Right renal pelvis (tissue), 4 donors: Measurements from ENCODE around the gene KIF2A. TPM values are rescaled to one million over a fixed set of nuclear protein-coding genes. Genes with fewer than 3 reads are reported as not detected.
"Not testable (repeated sequence)": the region's sequence is repeated elsewhere in the genome, so short reads cannot be mapped to it uniquely, and the experiment has no call there.

ENCODE experiments used
- DNase-seq, 4 donors: peaks; one replicate each; pipeline ENCODE4 v3.0.0-alpha.2; 2013; ENCODE audit warnings: low read depth in 4 of 4, low spot score in 3 of 4, missing footprints in 1 of 4
- polyA plus RNA-seq, 4 donors: library from polyadenylated mRNA; unstranded; fragments of 120-200 nt; gene quantifications; one replicate each; pipeline ENCODE4 v1.2.1, GENCODE V29; 2013; ENCODE audit not compliant: insufficient read length in 4 of 4

KIF2A gene
- polyA plus RNA-seq, 4 donors = 46.5 to 59.7 (median 54.9) TPM

- no peak for DNase-seq
These were observed 16.2 kb upstream of the KIF2A start for GRCh38 chr5:62289813-62290212.

- DNase-seq = not testable (repeated sequence)
These were observed 14.2 kb upstream of the KIF2A start for GRCh38 chr5:62291829-62292228.

- DNase-seq = no peak
These were observed 9.0 kb upstream of the KIF2A start for GRCh38 chr5:62296998-62297397.

GRCh38 chr5:62298118-62298517 is 7.9 kb upstream of the KIF2A start:
- DNase-seq = no peak

GRCh38 chr5:62299101-62299500 is 6.9 kb upstream of the KIF2A start:
- no peak for DNase-seq

- no peak for DNase-seq
These were observed 6.4 kb upstream of the KIF2A start for GRCh38 chr5:62299600-62299999.

GRCh38 chr5:62305358-62305714 is 670 bp upstream of the KIF2A start:
- no peak for DNase-seq

- DNase-seq = peak in 2 of 4 donors; percentile 47 to 61
These were observed 403 bp downstream of the KIF2A start for GRCh38 chr5:62306323-62306895.

GRCh38 chr5:62306896-62307689 is 1.1 kb downstream of the KIF2A start:
- DNase-seq = peak in 3 of 4 donors; percentile 27 to 37 (median 35)

GRCh38 chr5:62308439-62308838 is 2.4 kb downstream of the KIF2A start:
- DNase-seq = no peak

GRCh38 chr5:62309107-62309506 is 3.1 kb downstream of the KIF2A start:
- DNase-seq = no peak

- no peak for DNase-seq
These were observed 4.6 kb downstream of the KIF2A start for GRCh38 chr5:62310426-62311143.

- DNase-seq = no peak
These were observed 6.0 kb downstream of the KIF2A start for GRCh38 chr5:62312036-62312435.

- no peak for DNase-seq
These were observed 6.7 kb downstream of the KIF2A start for GRCh38 chr5:62312674-62313073.

- DNase-seq = no peak
These were observed 8.3 kb downstream of the KIF2A start for GRCh38 chr5:62314213-62314830.

- no peak for DNase-seq
These were observed 9.6 kb downstream of the KIF2A start for GRCh38 chr5:62315376-62316175.

GRCh38 chr5:62316176-62316502 is 10.1 kb downstream of the KIF2A start:
- DNase-seq = no peak

GRCh38 chr5:62317810-62318209 is 11.8 kb downstream of the KIF2A start:
- no peak for DNase-seq

- no peak for DNase-seq
These were observed 16.5 kb downstream of the KIF2A start for GRCh38 chr5:62322484-62322883.

- DNase-seq = no peak
These were observed 20.3 kb downstream of the KIF2A start for GRCh38 chr5:62326302-62326701.

GRCh38 chr5:62326702-62327101 is 20.7 kb downstream of the KIF2A start:
- no peak for DNase-seq
